Measurements from ENCODE around the gene CLRN3. TPM values are rescaled to one million over a fixed set of nuclear protein-coding genes. Genes with fewer than 3 reads are reported as not detected.
A peak's percentile ranks its signal among the peaks of the same experiment; 100 is the strongest.

CLRN3 gene
- total and polyA plus RNA-seq, 2 experiments from 2014 or later: not detected

GRCh38 chr10:127923646-127924045 is 30.9 kb upstream of the CLRN3 start:
- Histone ChIP-seq H3K36me3 (ENCODE audit: low read depth) (no peaks in the 10 kb centered on the region), H3K9me2 (ENCODE audit: insufficient read depth) (no peaks in the 10 kb centered on the region), H3K4me1 (ENCODE audit: insufficient read depth) (peaks cover 53% of the 10 kb centered on the region), H3K4me2 (ENCODE audit: unreplicated experiment) (no peak overlapping the region), H3F3A (ENCODE audit: insufficient read depth) (peaks cover 30% of the 10 kb centered on the region), H2AFZ (no peak overlapping the region), H3K9me3 (ENCODE audit: low read depth) (no peaks in the 10 kb centered on the region), H3K27me3 (replicated peaks; ENCODE audit: insufficient read depth) (no peaks in the 10 kb centered on the region), H3K9ac (0 out of 2 replicates have a peak overlapping the region, but pooled peaks have one; percentile 5), H4K20me1 (ENCODE audit: insufficient read depth) (no peaks in the 10 kb centered on the region), H3K4me3 (no peak overlapping the region), H3K27ac (peak overlapping the region; percentile 39), H3K79me2 (ENCODE audit: insufficient read depth) (peaks cover 11% of the 10 kb centered on the region)
- WGBS, 2 experiments (ENCODE audit: low coverage in 1 of 2, low lambda C conversion rate in 2 of 2, missing lambda C conversion rate in 2 of 2): 5 to 10% methylated on average over 1 of the region's 1 CpG
- in situ Hi-C loops (cut with MboI): no loop called here
- DNase-seq: no peak
- TF ChIP-seq EZH2phosphoT487 (IDR thresholded peaks at IDR 0.05; ENCODE audit: insufficient read depth, low read depth): no peak
- TF ChIP-seq EZH2 (IDR thresholded peaks at IDR 0.05; ENCODE audit: insufficient read depth, poor library complexity, severe bottlenecking): no peak

DNA sequence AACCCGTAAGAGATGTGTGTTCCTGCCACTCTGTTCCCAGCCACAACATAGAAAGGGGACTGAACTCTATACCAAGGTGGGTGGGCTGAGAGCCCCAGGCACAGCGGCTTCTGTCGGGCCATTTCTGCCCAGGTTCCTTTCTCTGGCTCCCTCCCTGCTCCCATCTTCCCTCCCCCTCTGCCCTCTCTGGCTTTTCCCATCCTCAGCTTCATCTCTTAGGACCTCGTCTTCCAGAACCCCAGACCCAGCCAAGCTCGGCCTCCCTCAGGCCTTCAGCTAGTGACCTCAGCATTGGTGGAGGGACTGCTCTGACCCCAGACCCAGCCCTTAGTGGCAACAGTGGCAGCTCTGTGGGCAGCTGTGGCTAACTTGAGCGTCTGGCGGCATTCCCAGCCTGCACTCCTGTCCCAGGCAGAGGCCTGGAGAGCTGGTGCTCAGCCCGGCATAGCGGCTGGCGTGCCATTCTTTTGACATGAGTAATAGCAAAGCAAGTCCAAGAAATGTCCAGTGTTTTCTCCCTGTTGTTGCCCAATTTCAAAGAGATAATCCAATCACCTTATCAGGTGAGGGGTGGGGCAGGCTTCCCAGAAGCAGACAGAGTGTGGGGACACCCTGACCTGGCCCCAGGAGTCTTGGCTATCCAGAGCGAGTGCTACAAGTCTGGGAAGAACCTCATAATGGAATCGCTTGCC is 30.1 kb upstream of the CLRN3 start:
- H3K4me3 ChIP-seq: no peak overlapping the region
- H3K9me3 ChIP-seq (ENCODE audit: low read depth): no peaks in the 10 kb centered on the region
- peaks cover 27% of the 10 kb centered on the region for H3F3A ChIP-seq (ENCODE audit: insufficient read depth)
- peaks cover 46% of the 10 kb centered on the region for H3K4me1 ChIP-seq (ENCODE audit: insufficient read depth)
- DNase-seq: peak; percentile 88
- 65 to 72% methylated on average over 11 to 12 of the region's 12 CpGs for WGBS, 2 experiments (ENCODE audit: low coverage in 1 of 2, low lambda C conversion rate in 2 of 2, missing lambda C conversion rate in 2 of 2)
- in situ Hi-C loops (cut with MboI): no loop called here
- no peaks in the 10 kb centered on the region for H4K20me1 ChIP-seq (ENCODE audit: insufficient read depth)
- no peak overlapping the region for H3K4me2 ChIP-seq (ENCODE audit: unreplicated experiment)
- H3K9ac ChIP-seq: 0 out of 2 replicates have a peak overlapping the region, but pooled peaks have one; percentile 5
- TF ChIP-seq EZH2phosphoT487 (IDR thresholded peaks at IDR 0.05; ENCODE audit: insufficient read depth, low read depth) (no peak), EZH2 (IDR thresholded peaks at IDR 0.05; ENCODE audit: insufficient read depth, poor library complexity, severe bottlenecking) (no peak)
- H3K27me3 ChIP-seq (replicated peaks; ENCODE audit: insufficient read depth): no peaks in the 10 kb centered on the region
- no peaks in the 10 kb centered on the region for H3K36me3 ChIP-seq (ENCODE audit: low read depth)
- H3K79me2 ChIP-seq (ENCODE audit: insufficient read depth): peaks cover 11% of the 10 kb centered on the region
- H3K27ac ChIP-seq: peak overlapping the region; percentile 39
- no peaks in the 10 kb centered on the region for H3K9me2 ChIP-seq (ENCODE audit: insufficient read depth)
- no peak overlapping the region for H2AFZ ChIP-seq

- Histone ChIP-seq H3K36me3 (ENCODE audit: low read depth) (no peaks in the 10 kb centered on the region), H3K27ac (no peak overlapping the region), H4K20me1 (ENCODE audit: insufficient read depth) (no peaks in the 10 kb centered on the region), H3K4me3 (no peak overlapping the region), H3K9me2 (ENCODE audit: insufficient read depth) (no peaks in the 10 kb centered on the region), H3K9me3 (ENCODE audit: low read depth) (no peaks in the 10 kb centered on the region), H3K79me2 (ENCODE audit: insufficient read depth) (peaks cover 8% of the 10 kb centered on the region), H3K9ac (no peak overlapping the region), H3K27me3 (replicated peaks; ENCODE audit: insufficient read depth) (no peaks in the 10 kb centered on the region), H3K4me2 (ENCODE audit: unreplicated experiment) (no peak overlapping the region), H3K4me1 (ENCODE audit: insufficient read depth) (peaks cover 43% of the 10 kb centered on the region), H3F3A (ENCODE audit: insufficient read depth) (peaks cover 27% of the 10 kb centered on the region), H2AFZ (no peak overlapping the region)
- no peak for TF ChIP-seq EZH2 (IDR thresholded peaks at IDR 0.05; ENCODE audit: insufficient read depth, poor library complexity, severe bottlenecking)
- TF ChIP-seq EZH2phosphoT487 (IDR thresholded peaks at IDR 0.05; ENCODE audit: insufficient read depth, low read depth): no peak
- in situ Hi-C loops (cut with MboI): no loop called here
- WGBS, 2 experiments (ENCODE audit: low coverage in 1 of 2, low lambda C conversion rate in 2 of 2, missing lambda C conversion rate in 2 of 2): 77 to 88% methylated on average over 9 of the region's 9 CpGs
- no peak for DNase-seq
Observed at GRCh38 chr10:127922206-127922605, 29.5 kb upstream of the CLRN3 start.

DNA sequence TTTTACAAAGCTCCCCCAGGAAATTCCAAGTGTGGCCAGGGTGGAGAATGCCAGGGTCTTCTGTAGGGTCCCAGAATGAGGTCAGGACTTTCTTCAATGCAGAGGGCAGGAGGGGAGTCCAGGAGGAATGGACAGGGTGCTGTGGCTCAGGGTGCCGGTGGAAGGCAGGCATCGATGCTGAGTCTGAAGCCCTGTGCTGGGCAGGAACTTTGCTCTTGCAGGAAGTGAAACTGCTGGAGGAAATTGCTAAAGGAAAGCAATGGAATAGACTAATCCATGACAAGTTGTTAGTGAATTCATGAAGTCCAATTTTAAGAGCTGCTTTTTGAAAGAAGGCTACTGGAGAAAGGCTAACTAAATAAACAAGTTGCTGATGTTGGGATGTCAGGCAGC is 29.0 kb upstream of the CLRN3 start:
- 82 to 84% methylated on average over 2 of the region's 2 CpGs for WGBS, 2 experiments (ENCODE audit: low coverage in 1 of 2, low lambda C conversion rate in 2 of 2, missing lambda C conversion rate in 2 of 2)

More for the DNA sequence above, 29.0 kb upstream of the CLRN3 start:
- H3K9me3 ChIP-seq (ENCODE audit: low read depth): no peaks in the 10 kb centered on the region
- peaks cover 43% of the 10 kb centered on the region for H3K4me1 ChIP-seq (ENCODE audit: insufficient read depth)
- H3F3A ChIP-seq (ENCODE audit: insufficient read depth): peaks cover 27% of the 10 kb centered on the region
- no peaks in the 10 kb centered on the region for H3K36me3 ChIP-seq (ENCODE audit: low read depth)
- no peak overlapping the region for H3K27ac ChIP-seq
- H3K27me3 ChIP-seq (replicated peaks; ENCODE audit: insufficient read depth): no peaks in the 10 kb centered on the region
- no peak for TF ChIP-seq EZH2 (IDR thresholded peaks at IDR 0.05; ENCODE audit: insufficient read depth, poor library complexity, severe bottlenecking)
- TF ChIP-seq EZH2phosphoT487 (IDR thresholded peaks at IDR 0.05; ENCODE audit: insufficient read depth, low read depth): no peak
- in situ Hi-C loops (cut with MboI): no loop called here
- no peak overlapping the region for H3K9ac ChIP-seq
- no peak overlapping the region for H2AFZ ChIP-seq
- H3K4me2 ChIP-seq (ENCODE audit: unreplicated experiment): no peak overlapping the region
- DNase-seq: no peak
- peaks cover 4% of the 10 kb centered on the region for H3K79me2 ChIP-seq (ENCODE audit: insufficient read depth)
- H3K4me3 ChIP-seq: no peak overlapping the region
- H4K20me1 ChIP-seq (ENCODE audit: insufficient read depth): no peaks in the 10 kb centered on the region
- no peaks in the 10 kb centered on the region for H3K9me2 ChIP-seq (ENCODE audit: insufficient read depth)

All from GM23248 (cell line).